A549 (cell line): ENCODE measurements around the gene FPR1.

ENCODE experiments used
- CBX2 ChIP-seq: fragments of 200-600 bp; sonication (generic); IDR thresholded peaks from 2 replicates; pipeline ENCODE4 v1.6.1; 2016; ENCODE audit warnings: low read depth, mild to moderate bottlenecking, borderline replicate concordance
- CTCF ChIP-seq: fragments of >200 bp; sonication (Bioruptor Twin); formaldehyde crosslinking; IDR thresholded peaks from 3 replicates; pipeline ENCODE4 v1.5.1; 2016
- EP300 ChIP-seq, 2 experiments: fragments of >200 bp; sonication (Bioruptor Twin); formaldehyde crosslinking; IDR thresholded peaks; 2 replicates in 1 of 2; 3 replicates in 1 of 2; pipeline ENCODE4 v1.6.1; 2016 to 2017
- FOXS1 ChIP-seq: fragments of 250-450 bp; sonication (Bioruptor Pico); IDR thresholded peaks from 2 replicates; pipeline ENCODE4 v1.5.0; 2020; ENCODE audit warnings: mild to moderate bottlenecking, moderate library complexity
- KDM1A ChIP-seq: fragments of 200-600 bp; sonication (generic); IDR thresholded peaks from 2 replicates; pipeline ENCODE4 v1.6.1; 2016; ENCODE audit warnings: low read depth, mild to moderate bottlenecking
- MAZ ChIP-seq: fragments of 150-350 bp; IDR thresholded peaks from 2 replicates; pipeline ENCODE4 v1.6.1; 2014; ENCODE audit warnings: antibody characterized with exemption, low read depth, low read length, borderline replicate concordance
- MYC ChIP-seq: IDR thresholded peaks from 2 replicates; pipeline ENCODE4 v1.6.1; 2012; ENCODE audit warnings: mild to moderate bottlenecking, inconsistent platforms, low read length, improper control_type of control experiment, borderline replicate concordance
- POLR2A ChIP-seq: IDR thresholded peaks from 2 replicates; pipeline ENCODE4 v1.6.1; 2012; ENCODE audit warnings: mild to moderate bottlenecking, low read length
- RAD21 ChIP-seq, 2 experiments: fragments of >200 bp in 1 of 2; sonication (Bioruptor Twin) in 1 of 2; formaldehyde crosslinking in 1 of 2; IDR thresholded peaks in 1 of 2; conservative IDR thresholded peaks in 1 of 2; 2 replicates in 1 of 2; 3 replicates in 1 of 2; pipeline ENCODE4 v1.6.1; 2012 to 2018; ENCODE audit warnings: inconsistent platforms in 1 of 2

GRCh38 chr19:51735759-51736449 is 15.8 kb downstream of the FPR1 start:
- TF ChIP-seq CBX2: no peak
- no peak for TF ChIP-seq POLR2A
- no peak for TF ChIP-seq FOXS1
- no peak for TF ChIP-seq RAD21 (conservative IDR thresholded peaks at IDR 0.05 in 1 of 2, IDR thresholded peaks at IDR 0.05 in 1 of 2)
- TF ChIP-seq CTCF: no peak
- TF ChIP-seq KDM1A: no peak
- no peak for TF ChIP-seq MAZ
- TF ChIP-seq EP300 (IDR thresholded peaks at IDR 0.05): no peak
- no peak for TF ChIP-seq MYC
